BLaER1 (cell line): ENCODE measurements around the gene METTL9.
A peak's percentile ranks its signal among the peaks of the same experiment; 100 is the strongest.
"Not testable (repeated sequence)": the region's sequence is repeated elsewhere in the genome, so short reads cannot be mapped to it uniquely, and the experiment has no call there.

Source experiments
- H3K27ac ChIP-seq: shearing (Covaris generic); formaldehyde crosslinking; 2 replicates; pipeline ENCODE4 v1.8.1; 2022
- H3K27me3 ChIP-seq: shearing (Covaris generic); formaldehyde crosslinking; 2 replicates; pipeline ENCODE4 v1.8.1; 2022
- H3K36me3 ChIP-seq: shearing (Covaris generic); formaldehyde crosslinking; 2 replicates; pipeline ENCODE4 v1.8.1; 2022
- H3K4me1 ChIP-seq: shearing (Covaris generic); formaldehyde crosslinking; 2 replicates; pipeline ENCODE4 v1.8.1; 2022
- H3K4me2 ChIP-seq: shearing (Covaris generic); formaldehyde crosslinking; 2 replicates; pipeline ENCODE4 v1.8.1; 2022
- H3K4me3 ChIP-seq: shearing (Covaris generic); formaldehyde crosslinking; 2 replicates; pipeline ENCODE4 v1.8.1; 2022
- H3K9ac ChIP-seq: shearing (Covaris generic); formaldehyde crosslinking; 2 replicates; pipeline ENCODE4 v1.8.1; 2022
- H3K9me3 ChIP-seq: shearing (Covaris generic); formaldehyde crosslinking; 2 replicates; pipeline ENCODE4 v1.8.1; 2022
- H4K20me1 ChIP-seq: shearing (Covaris generic); formaldehyde crosslinking; 2 replicates; pipeline ENCODE4 v1.8.1; 2022
- Cebpa-rat ChIP-seq: shearing (Covaris generic); IDR thresholded peaks from 2 replicates; pipeline ENCODE4 v1.8.1; 2022

The METTL9 gene

GRCh38 chr16:21646091-21646490 lies 46.7 kb downstream of the METTL9 start:
- peak overlapping the region; percentile 58; the same call in 1 of the 2 replicates for H3K4me3 ChIP-seq
- H3K4me2 ChIP-seq: peak overlapping the region; percentile 73

GRCh38 chr16:21646721-21647561 lies 47.6 kb downstream of the METTL9 start:
- peaks cover 10% of the 10 kb centered on the region for H3K36me3 ChIP-seq
- H3K4me1 ChIP-seq: peaks cover 74% of the 10 kb centered on the region
- H3K9ac ChIP-seq: no peak overlapping the region
- TF ChIP-seq Cebpa-rat: no peak
- no peaks in the 10 kb centered on the region for H4K20me1 ChIP-seq
- H3K27me3 ChIP-seq: no peaks in the 10 kb centered on the region
- no peak overlapping the region for H3K4me3 ChIP-seq
- peak overlapping the region; percentile 79; the same call in 1 of the 2 replicates for H3K27ac ChIP-seq
- H3K9me3 ChIP-seq: no peaks in the 10 kb centered on the region
- H3K4me2 ChIP-seq: peak overlapping the region; percentile 73

More at GRCh38 chr16:21646091-21646490, 46.7 kb downstream of the METTL9 start:
- Histone ChIP-seq H3K27me3 (no peaks in the 10 kb centered on the region), H3K27ac (peak overlapping the region; percentile 79), H3K9me3 (no peaks in the 10 kb centered on the region), H4K20me1 (no peaks in the 10 kb centered on the region), H3K9ac (peak overlapping the region; percentile 63; the same call in 1 of the 2 replicates), H3K36me3 (peaks cover 10% of the 10 kb centered on the region), H3K4me1 (peaks cover 68% of the 10 kb centered on the region)
- no peak for TF ChIP-seq Cebpa-rat

- Histone ChIP-seq H3K4me3 (no peak overlapping the region), H3K27ac (peak overlapping the region; percentile 79; the same call in 1 of the 2 replicates), H4K20me1 (no peaks in the 10 kb centered on the region), H3K4me2 (peak overlapping the region; percentile 73), H3K36me3 (peaks cover 10% of the 10 kb centered on the region), H3K9ac (no peak overlapping the region), H3K9me3 (no peaks in the 10 kb centered on the region), H3K27me3 (no peaks in the 10 kb centered on the region), H3K4me1 (peaks cover 75% of the 10 kb centered on the region)
- TF ChIP-seq Cebpa-rat: no peak
Measured at GRCh38 chr16:21647562-21648164, 48.3 kb downstream of the METTL9 start.

GRCh38 chr16:21649826-21650406 lies 50.5 kb downstream of the METTL9 start:
- H4K20me1 ChIP-seq, H3K9ac ChIP-seq, H3K4me3 ChIP-seq, H3K27me3 ChIP-seq, H3K9me3 ChIP-seq, H3K4me2 ChIP-seq, H3K27ac ChIP-seq: not testable (repeated sequence)
- Histone ChIP-seq H3K4me1 (peaks cover 64% of the 10 kb centered on the region), H3K36me3 (peaks cover 20% of the 10 kb centered on the region)

GRCh38 chr16:21650521-21650920 lies 51.1 kb downstream of the METTL9 start:
- Histone ChIP-seq H3K27me3 (no peaks in the 10 kb centered on the region), H3K27ac (no peak overlapping the region), H3K4me1 (peaks cover 62% of the 10 kb centered on the region), H3K36me3 (peaks cover 26% of the 10 kb centered on the region), H3K9ac (no peak overlapping the region), H3K4me2 (peak overlapping the region; percentile 16; the same call in 1 of the 2 replicates), H3K9me3 (no peaks in the 10 kb centered on the region), H4K20me1 (no peaks in the 10 kb centered on the region), H3K4me3 (no peak overlapping the region)
- no peak for TF ChIP-seq Cebpa-rat

GRCh38 chr16:21651515-21651914 lies 52.1 kb downstream of the METTL9 start:
- Histone ChIP-seq H3K4me3 (no peak overlapping the region), H4K20me1 (no peaks in the 10 kb centered on the region), H3K36me3 (peaks cover 33% of the 10 kb centered on the region), H3K4me2 (no peak overlapping the region), H3K9ac (no peak overlapping the region), H3K4me1 (peaks cover 60% of the 10 kb centered on the region), H3K27me3 (no peaks in the 10 kb centered on the region), H3K27ac (no peak overlapping the region), H3K9me3 (no peaks in the 10 kb centered on the region)
- TF ChIP-seq Cebpa-rat: no peak

- H3K4me1 ChIP-seq: peaks cover 60% of the 10 kb centered on the region
- H3K4me2 ChIP-seq: no peak within 1 kb of the TSS; the same call in 1 of the 2 replicates
- peak within 1 kb of the TSS; percentile 15; the same call in 1 of the 2 replicates for H3K27ac ChIP-seq
- H3K36me3 ChIP-seq: peaks cover 33% of the 10 kb centered on the region
- TF ChIP-seq Cebpa-rat: no peak
- no peak within 1 kb of the TSS for H3K4me3 ChIP-seq
- no peak within 1 kb of the TSS for H3K9ac ChIP-seq
- H3K27me3 ChIP-seq: no peaks in the 10 kb centered on the region
- H4K20me1 ChIP-seq: no peaks in the 10 kb centered on the region
- no peaks in the 10 kb centered on the region for H3K9me3 ChIP-seq
Measured at GRCh38 chr16:21652453-21652852, 53.1 kb downstream of the METTL9 start, which contains the start of gene IGSF6. TSS of gene IGSF6 (minus strand) at chr16:21652608. CDS start at chr16:21652598, 10 bp downstream.

- no peaks in the 10 kb centered on the region for H3K27me3 ChIP-seq
- H3K4me3 ChIP-seq: no peak overlapping the region
- no peak overlapping the region for H3K9ac ChIP-seq
- no peaks in the 10 kb centered on the region for H3K9me3 ChIP-seq
- peaks cover 62% of the 10 kb centered on the region for H3K4me1 ChIP-seq
- TF ChIP-seq Cebpa-rat: no peak
- no peak overlapping the region for H3K27ac ChIP-seq
- H3K36me3 ChIP-seq: peaks cover 33% of the 10 kb centered on the region
- H3K4me2 ChIP-seq: peak overlapping the region; percentile 23; the same call in 1 of the 2 replicates
- no peaks in the 10 kb centered on the region for H4K20me1 ChIP-seq
Measured at GRCh38 chr16:21653571-21653970, 54.2 kb downstream of the METTL9 start.

- no peak overlapping the region for H3K9ac ChIP-seq
- no peak overlapping the region for H3K27ac ChIP-seq
- H3K4me2 ChIP-seq: no peak overlapping the region
- H3K36me3 ChIP-seq: peaks cover 28% of the 10 kb centered on the region
- peaks cover 71% of the 10 kb centered on the region for H3K4me1 ChIP-seq
- no peaks in the 10 kb centered on the region for H3K27me3 ChIP-seq
- no peak overlapping the region for H3K4me3 ChIP-seq
- H3K9me3 ChIP-seq: no peaks in the 10 kb centered on the region
- no peak for TF ChIP-seq Cebpa-rat
- H4K20me1 ChIP-seq: no peaks in the 10 kb centered on the region
Measured at GRCh38 chr16:21654466-21654865, 55.1 kb downstream of the METTL9 start.
